GM04503 (cell line): ENCODE measurements around the gene CMC2.

ENCODE experiments used
- DNase-seq: peaks from one replicate; pipeline ENCODE4 v3.0.0-alpha.2; 2012; ENCODE audit warnings: low read depth

The CMC2 gene

DNA sequence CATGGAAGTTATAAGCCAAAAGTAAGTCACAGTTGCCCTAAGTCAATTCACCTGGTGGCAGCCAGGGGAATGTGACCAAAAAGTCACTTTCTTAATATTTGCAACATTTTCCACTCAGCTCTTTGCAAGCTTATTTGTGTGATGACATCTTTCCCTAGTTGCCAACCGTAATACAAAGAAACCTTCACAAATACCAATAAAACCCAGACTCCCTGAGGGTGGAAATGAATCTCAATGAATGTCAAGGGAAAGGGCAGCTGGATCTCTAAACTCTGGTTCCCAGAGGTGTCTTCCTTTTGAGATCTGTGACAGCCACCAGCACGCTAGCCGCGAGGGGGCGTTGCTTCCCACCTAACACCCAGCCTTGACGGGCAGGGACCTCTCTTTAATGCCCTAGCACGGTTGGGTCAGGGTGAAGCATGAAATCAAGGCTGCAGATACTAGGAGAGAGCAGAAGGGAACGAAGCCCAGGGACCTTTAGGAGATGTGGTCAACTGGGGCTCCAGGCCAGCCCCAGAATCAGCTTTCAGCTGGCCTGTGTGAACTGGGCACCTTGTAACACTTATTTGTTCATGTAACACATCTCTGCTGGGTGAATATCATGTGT is 82.2 kb downstream of the CMC2 start:
- DNase-seq, result no peak

DNA sequence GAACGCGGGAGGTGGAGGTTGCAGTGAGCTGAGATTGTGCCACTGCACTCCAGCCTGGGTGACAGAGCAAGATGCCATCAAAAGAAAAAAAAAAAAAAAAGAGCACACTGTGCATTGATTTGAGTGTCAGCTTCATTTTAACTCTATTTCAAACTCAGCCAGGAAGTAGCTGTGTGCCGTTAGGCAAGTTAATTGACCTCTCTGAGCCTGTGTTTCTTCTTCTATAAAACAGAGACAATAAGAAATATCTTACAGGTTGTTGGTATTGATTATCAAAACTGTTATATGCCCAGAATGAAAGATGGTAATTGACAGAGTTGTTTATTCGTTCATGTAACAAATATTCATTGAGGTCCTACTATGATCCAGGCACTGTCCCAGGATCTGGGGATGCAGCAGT is 83.3 kb downstream of the CMC2 start:
- no peak for DNase-seq
